COLO668 (cell line): ENCODE results near the gene PTPRU.
"Not testable (repeated sequence)": the region's sequence is repeated elsewhere in the genome, so short reads cannot be mapped to it uniquely, and the experiment has no call there.

Experiments
- DNase-seq: peaks from one replicate; lab custom pipeline; 2025; ENCODE audit not compliant: unreplicated experiment; lab: John Stamatoyannopoulos, UW

The PTPRU gene

DNA sequence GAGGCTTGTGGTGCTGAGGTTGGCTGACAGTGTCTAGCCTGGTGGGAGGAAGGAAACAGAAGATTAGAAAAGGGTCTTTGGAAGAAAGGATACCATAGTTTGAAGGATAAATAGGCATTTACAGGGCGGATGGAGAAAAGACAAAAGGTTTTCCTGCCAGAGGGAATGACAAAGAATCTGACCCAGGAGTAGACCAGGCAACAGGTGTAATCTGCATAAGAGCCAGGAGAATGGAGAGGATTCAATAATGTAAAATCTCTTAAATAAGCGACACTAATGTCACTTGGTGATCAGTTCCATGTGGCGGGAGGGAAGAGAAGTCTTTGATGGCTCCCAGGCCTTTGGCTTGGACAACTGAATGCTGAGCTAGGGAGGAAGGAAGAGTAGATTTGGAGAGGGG lies 15.0 kb upstream of the PTPRU start:
- DNase-seq = no peak

DNA sequence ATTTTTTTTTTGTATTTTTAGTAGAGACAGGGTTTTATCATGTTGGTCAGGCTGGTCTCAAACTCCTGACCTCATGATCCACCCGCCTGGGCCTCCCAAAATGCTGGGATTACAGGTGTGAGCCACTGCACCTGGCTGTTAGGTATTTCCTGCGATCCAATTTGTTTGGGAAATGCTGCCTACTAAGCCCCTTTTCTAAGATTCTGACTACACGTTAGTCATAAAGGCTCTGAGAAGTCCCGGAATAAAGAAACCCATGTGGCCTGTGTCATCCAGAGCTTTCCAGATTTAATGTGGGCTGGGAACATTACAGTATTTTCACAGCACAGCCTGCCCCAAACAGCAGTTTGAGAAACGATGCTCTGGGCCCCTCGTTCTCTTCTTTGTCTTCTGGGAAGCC lies 14.1 kb upstream of the PTPRU start:
- DNase-seq = not testable (repeated sequence)

DNA sequence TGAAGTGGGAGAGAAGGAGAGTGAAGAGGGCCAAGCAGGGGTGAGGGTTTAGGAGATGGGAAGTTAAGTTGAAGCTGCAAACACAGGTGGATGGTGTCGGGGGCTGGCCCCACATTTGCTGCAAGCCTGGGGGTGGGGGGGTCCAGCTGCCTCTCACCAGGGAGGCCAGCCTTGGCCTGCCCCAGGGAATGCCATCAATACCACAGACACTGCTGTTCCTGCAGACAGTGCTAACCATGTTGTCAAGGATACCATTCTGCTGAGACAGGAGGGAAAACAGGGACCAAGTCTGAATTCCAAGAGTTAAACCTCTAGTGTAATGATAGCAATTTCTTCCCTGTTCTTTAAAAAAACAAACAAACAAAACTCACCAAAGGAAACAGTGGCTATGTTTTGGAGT lies 13.6 kb upstream of the PTPRU start:
- DNase-seq = no peak

DNA sequence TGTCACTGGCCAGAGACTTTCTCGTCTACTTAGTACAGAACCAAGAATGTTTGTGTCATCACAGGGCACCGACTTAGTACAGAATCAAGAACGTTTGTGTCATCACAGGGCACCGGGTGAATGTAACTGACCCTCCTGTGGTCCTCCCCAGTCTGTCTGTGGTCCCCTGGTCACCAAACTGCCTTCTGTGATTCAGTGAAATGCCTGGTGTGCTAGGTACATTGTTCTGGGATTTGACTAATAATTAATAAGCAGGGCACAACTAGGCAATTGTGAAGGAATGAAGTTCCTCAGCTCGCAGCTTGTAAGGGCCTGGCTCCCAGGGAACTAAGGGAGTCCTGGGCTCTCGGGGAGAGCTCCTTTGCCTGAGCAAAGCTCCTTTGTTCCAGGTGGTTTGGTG lies 12.8 kb upstream of the PTPRU start:
- no peak for DNase-seq

DNA sequence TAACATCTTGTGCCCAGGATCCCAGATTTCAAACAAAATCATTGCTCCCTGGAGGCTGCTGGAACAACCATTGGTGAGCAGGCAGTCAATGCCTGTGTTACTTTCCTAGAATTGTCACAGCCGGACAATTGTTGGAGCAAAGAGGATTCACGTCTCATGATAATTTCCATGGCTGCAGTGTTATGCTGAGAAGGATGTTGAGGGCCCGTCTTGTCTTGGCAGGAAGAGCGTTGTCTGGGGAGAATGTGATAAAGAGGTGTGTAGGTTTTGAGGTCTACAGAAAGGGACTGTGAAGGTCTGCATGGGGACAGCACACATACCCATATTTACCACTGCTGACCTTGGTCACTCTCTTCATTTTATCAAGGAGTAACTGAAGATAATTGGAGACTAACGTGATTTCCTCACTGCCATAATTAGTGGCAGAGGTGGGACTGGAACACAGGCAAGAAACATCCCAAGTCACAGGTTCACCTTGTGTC lies 11.9 kb upstream of the PTPRU start:
- no peak for DNase-seq

DNA sequence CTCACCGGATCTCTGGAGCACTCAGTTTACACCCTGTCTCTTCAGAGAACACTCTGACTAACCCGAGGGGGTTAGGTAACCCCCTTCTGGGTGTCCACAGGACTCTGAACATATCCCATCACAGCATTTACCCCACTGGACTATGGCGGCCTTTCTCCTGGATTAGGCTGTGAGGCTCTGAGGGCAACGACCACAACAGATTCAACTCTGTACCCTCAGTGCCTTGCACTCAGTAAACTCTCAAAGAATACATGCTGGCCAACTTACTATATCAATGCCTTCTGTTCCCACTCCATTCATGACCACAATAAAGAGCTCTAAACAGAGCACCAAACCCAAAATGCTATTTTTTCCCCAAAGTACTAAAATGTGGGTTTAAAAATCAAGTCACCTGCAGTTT lies 11.0 kb upstream of the PTPRU start:
- DNase-seq = no peak

DNA sequence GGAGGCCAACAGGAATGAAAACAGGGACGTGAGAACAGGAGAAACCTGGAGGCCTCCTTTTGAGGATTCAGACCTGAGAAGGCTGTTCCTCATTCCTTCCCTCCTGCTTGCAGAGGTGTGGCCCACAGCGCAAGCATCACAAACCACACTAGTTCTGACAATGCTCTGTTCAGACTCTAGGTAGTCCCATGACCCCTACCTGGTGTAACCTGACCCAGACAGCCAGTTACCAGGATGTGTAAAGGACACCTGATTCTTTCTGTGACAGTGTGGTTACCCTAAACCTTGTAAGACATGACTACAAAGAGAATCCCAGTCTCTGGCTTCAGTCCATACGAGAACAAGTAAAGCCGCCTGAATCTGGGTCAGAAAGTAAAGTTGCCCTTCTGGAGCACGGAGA lies 8.8 kb upstream of the PTPRU start:
- DNase-seq = no peak

DNA sequence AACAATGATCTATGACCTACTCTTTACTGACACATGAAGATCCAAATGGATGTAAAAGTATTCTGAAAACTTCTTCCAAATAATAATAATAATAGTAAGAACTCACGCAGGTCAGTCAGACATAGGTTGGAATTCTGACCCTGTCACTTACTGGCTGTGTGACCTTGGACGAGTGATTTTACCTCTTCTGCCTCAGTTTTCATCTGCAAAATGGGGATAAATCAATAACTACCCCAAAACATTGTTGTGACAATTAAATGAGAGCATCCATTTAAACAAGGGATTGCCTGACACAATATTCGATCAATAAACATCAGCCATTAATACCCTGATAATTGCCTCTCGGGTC lies 6.1 kb upstream of the PTPRU start:
- DNase-seq = no peak

DNA sequence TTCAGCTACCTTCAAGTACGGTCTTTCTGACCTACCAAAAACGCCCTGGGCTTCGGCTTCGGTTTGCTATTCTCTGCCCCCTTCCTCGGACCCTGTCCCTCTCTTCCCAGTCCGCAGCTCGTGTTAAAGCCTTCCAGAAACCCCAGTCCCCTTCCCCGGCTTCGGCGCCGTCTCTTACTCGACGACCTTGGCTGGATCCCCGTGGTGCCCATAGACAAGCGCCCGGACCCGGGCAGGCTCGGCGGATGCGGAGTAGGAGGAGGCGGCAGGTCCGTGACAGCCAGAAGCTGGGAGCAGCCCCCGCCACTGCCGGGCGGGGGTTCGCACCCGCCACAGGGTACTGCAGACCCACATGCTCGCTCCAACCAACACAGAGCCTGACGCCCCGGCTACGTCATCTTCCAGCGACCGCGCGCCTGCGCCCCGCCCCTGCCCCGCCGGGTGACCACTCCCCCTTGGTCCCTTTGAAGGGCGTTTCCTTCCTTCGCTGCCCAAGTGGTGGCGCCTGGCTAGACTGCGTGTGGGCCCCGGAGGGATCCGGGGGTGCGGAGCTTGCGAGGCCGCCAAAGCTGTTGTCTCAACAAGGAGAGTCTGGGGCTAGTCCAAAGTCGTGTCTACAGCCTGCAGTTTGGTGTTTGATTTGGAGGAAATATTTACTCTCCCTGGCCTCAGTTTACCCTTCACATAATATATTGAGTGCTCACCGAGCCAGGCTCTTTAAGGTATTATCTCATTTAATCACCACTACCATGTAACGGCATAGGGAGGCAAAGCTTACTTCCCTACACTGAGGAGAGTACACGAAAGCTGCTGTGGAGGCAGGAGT lies 5.6 kb upstream of the PTPRU start, which contains the start of gene MECR:
Gene MECR (minus strand): TSS at position 382 of the 826 bp plus-strand sequence. CDS start 28 bp downstream, at position 354.
- peak; percentile 97 for DNase-seq

DNA sequence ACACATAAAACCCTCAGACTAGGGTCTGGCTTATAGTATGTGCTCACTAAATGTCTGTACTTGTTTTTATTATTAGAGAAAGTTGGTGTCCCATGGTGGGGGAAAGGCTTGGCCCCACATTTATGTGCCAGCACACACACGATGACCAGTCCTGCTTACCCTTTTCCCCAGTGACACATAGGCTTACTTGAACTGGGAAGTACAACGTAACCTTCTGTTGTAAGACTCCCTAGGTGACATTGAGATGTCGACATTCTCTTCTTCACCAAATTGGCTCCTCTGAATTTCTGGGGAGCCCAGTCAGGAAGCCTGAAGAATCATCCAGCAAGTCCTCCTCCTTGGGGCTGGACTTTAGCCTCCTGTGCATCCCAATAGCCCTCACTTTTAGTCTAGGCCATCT lies 3.9 kb upstream of the PTPRU start:
- no peak for DNase-seq

DNA sequence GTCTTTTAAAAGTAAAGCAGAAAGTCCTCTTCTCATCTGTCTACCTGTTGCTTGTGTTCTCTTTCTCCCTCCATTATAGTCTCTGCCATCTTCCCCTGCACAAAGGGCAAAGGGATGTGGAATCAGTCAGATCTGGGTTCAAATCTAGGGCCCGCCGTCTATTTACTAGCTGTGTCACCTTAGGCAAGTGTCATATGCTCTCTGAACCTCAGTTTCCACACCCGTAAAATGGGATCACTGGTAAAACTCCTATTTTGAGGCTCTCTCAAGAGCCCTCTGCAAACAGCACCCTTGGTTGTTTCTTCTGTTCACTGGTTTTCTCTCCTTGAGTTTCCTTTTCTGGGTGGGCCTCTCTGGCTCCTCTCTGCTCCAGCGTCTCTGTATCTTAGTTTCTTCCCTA lies 2.6 kb upstream of the PTPRU start:
- no peak for DNase-seq

DNA sequence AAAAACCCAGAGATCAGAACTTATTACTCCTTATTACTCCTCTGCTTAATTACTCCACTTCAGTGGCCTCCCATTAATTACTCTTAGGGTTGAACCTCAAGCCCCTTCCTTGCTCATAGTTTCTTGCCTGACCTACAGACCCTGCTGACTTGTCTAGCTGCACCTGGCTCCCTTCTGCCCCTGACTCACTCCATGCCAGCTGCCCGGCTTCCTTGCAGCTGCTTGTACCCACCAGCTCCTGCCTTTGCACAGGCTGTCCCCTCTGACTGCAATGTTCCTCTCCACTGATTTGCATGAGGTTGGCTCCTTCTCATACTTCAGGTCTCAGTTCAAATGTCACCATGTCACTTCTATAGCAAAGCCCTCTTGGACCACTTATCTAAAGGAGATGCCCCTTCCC lies 1.9 kb upstream of the PTPRU start:
- DNase-seq = peak; percentile 43

DNA sequence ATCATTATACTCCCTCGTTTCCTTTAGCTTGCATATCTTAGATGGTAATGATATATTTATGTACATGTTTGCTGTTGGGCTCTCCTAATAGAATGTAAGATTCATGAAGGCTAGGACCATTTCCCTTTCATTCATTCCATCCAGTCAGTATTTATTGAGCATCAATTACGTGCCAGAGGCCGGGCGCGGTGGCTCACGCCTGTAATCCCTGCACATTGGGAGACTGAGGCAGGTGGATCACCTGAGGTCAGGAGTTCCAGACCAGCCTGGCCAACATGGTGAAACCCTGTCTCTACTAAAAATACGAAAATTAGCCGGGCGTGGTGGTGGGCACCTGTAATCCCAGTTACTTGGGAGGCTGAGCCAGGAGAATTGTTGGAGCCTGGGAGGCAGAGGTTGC lies 1.4 kb upstream of the PTPRU start:
- DNase-seq = not testable (repeated sequence)

DNA sequence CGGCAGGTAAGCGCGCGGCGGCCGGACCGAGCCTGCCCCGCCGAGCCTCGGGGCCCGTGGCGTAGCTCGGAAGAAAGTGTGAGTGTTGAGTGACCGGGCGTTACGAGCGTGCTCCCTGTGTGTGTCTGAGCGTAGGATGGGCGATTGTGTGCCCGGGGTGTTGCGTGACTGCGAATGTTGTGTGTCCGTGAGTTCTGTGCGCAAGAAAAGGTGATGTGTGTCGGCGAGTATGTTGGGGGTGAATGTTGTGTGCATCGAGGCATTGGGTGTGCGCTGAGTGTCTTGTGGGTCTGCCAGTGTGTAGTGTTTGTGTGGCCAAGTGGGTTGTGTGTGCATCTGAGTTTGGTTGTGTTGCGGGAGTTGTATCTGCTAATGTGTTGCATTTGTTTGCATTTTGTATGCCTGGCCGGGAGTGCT lies 398 bp downstream of the PTPRU start:
- no peak for DNase-seq

DNA sequence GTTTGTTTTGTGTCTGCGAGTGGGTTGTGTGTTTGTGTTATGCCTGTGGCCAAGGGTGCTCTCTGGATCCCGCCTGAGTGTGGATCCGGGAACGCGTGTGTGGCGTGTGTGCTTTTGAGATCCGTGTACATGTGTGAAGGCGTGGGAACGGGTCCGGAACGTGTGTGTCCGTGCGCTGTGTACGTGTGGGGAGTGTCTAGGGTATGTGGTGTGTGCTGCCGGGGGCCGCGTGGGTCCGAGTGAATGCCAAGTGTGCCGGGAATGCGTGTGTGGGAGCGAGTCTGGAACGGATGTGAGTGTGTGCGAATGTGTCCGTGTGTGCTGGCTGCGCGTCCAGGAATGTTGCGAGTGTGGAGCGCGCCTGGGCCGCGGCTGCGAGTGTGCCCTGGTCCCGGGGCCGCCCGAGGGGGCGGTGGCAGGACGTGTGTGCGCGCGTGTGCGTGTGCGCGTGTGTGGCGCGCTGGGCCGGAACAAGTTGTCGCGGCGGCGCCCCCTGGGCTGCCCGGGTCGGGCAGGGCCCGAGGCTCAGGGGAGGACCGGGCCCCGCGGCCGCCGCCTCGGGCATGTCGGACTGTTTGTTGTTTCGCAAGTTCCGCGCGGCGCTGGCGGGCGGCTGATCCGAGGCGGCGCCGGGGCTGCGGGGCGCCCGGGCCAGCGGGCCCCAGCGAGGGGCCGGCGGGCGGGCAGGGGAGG lies 953 bp downstream of the PTPRU start:
- peak; percentile 69 for DNase-seq

DNA sequence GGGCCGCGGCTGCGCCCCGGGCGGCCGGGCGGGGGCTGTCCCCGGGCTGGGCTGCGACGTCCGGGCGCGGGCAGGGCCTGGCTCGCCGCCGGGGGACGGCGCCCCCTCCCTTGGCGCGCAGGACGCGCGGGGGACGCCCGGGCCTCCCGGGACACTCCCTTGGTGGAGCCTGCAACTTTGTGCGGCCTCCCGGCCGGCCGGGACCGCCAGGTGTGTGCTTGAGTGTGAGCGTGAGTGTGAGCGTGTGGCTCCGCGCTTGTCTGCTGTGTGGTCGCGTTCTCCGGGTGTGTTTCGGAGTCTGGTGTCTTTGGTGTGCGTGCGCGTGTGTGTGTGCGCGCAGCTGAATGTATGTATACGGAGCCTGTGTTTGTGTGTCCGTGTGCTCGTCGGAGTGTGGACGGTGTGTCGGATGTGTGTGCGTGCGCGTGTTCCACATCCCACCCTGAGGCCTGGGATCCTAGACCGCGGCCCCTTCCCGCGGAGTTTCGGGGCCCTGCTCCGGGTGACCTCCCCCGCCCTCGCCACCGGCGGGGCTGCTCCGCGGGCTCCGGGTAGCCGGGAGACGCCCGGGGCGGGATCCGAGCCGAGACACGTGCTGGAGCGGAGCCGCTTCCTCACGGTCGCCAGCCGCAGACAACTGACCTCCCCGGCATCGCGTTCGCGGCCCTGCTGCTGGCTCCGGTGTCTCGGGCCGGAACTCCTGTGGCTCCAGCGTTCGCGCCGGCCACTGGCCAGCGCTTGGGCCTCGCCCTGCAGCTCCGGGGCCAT lies 1.7 kb downstream of the PTPRU start:
- DNase-seq = peak; percentile 73

DNA sequence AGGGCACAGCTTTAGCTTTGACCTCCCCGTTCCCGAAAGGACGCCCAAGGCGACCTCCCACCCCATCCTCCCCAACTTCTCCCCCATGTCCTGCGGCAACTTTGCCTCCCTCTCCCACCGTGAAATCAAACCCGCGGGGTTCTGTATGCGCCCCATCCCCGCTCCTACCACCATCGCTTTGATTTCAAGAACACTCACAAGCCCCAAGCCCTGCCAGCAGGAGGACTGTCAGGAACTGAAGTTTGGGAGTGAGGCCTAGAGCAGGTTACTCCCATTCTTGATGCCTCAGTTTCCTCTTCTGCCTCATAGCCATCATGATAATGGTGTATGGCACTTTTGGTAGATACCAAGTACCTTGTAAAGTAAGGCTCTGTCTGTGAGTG lies 2.3 kb downstream of the PTPRU start:
- no peak for DNase-seq

DNA sequence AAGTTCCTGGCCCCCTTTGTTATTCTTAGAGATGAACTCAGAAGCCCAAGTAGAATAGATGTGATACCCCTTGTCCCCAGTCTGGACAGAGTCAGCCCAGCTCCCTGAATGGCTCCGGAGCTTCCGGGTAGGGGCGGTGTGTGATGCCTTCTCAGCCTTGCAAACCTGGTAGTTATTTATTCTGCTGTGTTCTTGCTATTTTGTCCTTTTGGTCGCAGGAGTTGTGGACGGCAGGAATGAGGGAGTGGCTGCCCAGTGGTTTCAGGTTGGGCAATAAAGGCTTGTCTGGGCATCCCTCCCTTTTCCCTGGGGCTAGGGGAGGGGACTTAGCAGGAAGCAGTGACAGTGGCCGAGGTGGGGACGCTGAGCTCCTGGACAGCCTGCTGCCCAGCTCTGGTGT lies 2.8 kb downstream of the PTPRU start:
- no peak for DNase-seq

DNA sequence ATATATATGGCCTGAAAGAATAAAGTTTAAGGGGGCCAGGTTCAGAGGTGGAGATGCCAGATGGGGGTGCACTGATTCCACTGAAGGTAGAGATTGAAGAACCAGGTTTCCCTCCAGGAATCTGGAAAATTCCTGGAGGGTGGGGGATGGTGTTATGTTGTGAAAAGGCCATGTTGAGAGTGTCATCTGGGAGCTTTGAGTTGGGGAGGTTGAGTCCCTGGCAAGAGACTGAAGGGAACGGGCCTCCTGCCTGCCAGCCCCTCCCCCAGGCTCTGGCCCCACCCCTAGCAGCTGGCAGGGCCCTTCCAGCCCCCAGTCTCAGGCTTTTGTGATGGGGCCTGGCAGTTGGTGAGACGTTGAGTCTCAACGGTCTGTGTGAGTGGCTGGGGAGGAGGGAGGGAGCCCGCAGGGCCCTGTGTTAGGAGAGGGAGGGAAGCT lies 4.1 kb downstream of the PTPRU start:
- DNase-seq = no peak

DNA sequence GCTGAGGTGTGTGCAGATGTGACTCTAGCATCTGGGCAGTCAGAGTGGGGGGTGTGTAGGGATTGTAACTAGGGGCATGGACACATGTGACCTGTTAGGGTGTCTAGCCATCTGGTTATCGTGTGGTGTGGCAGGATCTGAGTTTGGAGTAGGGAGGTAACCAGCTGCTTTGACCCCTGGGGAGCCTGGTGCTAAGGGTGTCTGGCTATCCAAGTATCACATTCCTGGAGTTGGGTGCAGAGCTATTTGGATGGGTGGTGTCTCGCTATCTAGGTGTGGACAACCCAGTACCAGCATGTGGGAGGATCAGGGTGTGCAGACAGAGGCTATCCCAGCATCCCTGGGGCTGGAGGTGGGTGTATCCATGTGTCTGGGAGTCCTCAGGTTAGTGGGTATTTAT lies 4.7 kb downstream of the PTPRU start:
- DNase-seq = no peak

DNA sequence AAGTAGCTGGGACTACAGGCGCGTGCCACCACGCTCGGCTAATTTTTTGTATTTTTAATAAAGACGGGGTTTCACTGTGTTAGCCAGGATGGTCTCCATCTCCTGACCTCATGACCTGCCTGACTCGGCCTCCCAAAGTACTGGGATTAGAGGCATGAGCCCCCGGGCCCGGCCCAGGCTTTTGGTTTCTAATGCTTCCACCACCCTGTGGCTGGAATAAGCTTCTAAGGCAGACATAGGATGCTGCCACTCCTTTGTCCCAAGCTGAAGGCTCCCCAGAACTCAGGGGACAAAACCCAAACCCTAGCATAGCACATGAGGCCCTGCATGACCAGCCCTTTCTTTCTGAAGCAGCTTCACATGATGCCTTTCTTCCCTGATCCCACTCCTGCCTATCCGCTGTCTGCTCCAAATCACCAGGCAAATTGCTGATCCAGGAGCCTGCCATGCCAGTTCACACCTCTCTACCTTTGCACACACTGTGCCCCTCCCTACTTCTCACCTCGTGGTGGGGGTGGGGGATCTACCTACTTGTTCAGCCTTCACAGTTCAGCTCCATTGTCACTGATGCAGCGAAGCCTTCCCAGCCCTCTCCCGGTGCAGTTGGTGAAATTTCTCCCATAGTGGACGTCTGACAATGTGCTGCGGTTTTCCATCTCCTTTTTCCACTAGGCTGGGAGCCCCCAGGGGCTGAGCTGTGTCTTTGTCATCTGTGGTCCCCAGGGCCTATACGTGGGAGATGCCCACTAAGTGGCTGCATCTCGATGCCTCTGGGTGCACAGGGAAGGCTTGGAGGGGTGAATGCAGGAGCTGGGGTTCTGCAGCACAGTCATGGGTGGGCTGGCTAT lies 6.9 kb downstream of the PTPRU start:
- DNase-seq = no peak
